Stimulated activated CD4-positive, alpha-beta T cell treated with anti-CD3 and anti-CD28 coated beads, Interleukin-15, amount 100 ng/mL, for 48 hours (primary cell): Measurements from ENCODE around the gene EXPH5.

Experiments
- DNase-seq, 2 donors: peaks; one replicate each; pipeline ENCODE4 v3.0.0-alpha.2; 2020; ENCODE audit warnings: low read depth in 2 of 2

The EXPH5 gene

DNA sequence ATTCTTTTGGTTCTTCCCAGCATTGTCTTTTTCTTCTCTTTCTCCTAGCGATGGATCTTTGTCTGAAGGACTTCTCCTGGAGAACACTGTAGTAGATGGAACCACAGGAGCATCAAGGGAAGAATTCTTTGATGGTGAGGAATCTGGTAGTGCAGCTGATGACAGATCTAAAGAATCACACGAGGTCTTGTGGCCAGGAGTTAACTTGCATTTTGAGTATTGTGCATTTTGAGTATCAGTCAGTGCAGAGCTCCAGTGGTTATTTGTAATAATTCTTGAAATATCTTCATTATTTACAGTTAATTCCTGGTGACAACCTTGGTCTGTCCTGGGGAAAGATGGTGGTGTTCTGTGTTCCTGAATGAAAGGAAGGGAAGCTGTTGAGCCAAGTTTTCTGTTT is 80.9 kb downstream of the EXPH5 start:
- DNase-seq, result no peak

DNA sequence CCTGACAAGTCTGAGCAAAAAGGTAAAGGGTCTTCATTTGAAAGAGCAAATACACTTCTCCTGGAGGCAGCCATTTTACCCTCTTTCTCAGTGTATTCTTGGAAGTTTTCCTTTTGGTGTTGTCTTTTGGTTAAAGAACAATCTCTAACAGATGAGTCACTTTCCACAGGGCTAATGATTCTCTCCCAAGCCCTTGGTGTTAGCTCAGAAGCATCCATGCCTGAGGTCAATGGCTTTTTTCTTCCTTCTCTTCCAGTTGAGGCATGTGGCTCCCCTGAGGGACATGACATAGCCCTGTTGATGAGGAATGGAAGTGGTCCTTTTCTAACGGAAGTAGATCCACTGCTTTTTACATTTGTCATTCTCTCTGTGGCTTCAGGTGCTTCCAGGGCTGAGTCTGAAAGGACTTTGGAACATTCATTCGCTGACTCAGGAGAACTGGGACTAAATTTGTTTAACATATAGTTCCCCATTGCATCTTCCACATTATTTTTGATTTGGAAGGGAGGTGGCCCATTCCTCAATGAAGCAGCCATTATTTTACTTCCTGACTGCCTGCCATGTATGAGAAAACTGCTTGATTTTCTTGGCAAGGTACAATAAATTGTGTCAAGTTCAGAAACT is 81.6 kb downstream of the EXPH5 start:
- DNase-seq, result no peak

DNA sequence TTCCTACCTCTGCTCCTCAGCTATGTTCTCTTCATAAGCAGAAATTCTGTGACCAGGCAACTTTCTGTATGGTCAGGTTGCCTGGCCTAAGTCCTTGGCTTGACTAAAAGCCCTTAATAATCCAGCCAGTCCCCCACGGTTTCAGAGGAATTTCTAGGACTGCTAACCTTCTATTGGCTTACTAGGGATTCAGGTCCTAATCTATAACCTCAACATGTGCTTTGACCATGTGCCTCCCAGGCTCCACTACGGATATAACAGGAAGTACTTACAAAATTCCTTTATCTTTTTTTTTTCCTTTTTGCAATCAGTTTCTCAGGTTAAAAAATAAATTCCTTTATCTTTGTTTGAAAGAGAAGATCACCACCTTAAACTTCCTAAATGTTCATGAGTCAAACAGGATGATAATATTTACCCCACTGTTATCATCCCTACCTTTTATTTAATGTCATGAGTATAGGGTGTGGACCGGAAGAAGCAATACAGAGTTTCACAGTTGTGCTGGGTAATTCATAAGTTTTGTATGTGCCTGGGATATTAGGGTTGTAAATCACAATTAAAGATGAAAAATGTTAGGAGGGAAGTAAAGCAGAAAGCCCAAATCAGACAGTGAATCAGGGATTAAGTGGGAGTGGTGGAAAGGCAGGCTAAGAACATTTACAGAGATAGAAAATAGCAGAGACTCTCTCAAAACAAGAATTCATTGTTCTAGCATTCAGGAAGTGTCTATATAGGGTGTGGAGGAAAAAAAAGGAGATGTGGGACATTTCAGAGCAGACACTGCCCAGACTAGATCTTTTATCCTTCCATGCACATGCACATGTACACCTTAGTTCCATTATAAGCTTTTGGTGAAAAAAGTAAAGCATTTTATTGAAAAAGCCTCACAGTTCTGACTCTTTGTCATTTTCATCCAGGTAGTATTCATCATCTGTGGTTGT is 84.6 kb downstream of the EXPH5 start:
- no peak for DNase-seq

DNA sequence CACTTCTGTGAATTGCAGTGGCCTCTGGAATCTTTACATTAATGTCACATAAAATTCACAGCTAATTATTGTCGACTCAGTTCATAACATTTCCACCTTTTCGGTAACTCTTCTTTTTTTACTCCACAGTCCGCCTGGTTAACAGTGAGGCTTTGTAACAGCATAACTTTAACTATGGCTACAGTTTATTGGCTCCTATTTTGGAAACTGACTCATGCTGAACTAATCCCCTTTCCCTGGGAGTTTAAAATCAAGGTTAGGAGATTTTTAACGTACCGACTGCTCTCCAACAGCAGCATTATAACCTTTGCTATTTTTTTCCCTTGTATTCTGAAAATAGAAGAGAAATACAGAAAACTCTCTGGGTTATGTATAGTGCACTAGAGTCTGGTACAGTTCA is 92.2 kb downstream of the EXPH5 start:
- no peak for DNase-seq

DNA sequence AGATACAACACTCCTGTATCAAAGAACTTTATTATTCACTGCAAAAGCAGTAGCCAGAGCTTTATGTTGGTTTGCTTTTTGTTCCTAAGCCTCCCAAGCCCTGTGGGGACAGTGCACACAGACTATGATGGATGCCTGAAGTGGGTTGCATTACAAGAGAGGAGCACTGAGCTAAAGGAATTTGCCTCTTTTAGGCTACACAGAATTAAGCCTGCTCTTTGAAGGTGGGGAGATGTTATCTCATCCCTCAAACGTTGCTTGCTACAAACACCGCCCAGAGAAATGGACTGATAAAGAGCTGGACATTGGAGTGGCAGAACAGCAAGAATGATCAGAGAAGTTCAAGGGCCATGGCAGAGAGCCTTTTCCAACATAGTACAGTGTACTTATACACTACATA is 92.8 kb downstream of the EXPH5 start:
- DNase-seq, result no peak

DNA sequence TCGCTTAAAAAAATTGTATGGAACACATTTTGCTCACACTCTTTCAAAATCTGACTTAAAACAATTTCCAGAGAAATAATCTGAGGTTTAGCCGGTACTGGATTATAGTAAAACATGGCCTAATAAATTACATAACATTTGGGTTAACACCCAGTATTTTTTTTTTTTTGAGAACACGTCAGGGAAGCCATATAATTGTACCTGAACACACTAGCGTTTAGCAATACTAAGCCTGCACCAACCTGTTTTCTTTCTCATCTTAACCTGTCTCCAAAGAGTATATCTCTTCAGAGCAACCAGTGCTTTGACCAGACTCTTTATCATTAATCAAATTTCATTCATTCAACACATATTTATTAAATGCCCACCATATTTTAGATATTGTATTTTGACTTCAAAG is 93.4 kb downstream of the EXPH5 start:
- no peak for DNase-seq

DNA sequence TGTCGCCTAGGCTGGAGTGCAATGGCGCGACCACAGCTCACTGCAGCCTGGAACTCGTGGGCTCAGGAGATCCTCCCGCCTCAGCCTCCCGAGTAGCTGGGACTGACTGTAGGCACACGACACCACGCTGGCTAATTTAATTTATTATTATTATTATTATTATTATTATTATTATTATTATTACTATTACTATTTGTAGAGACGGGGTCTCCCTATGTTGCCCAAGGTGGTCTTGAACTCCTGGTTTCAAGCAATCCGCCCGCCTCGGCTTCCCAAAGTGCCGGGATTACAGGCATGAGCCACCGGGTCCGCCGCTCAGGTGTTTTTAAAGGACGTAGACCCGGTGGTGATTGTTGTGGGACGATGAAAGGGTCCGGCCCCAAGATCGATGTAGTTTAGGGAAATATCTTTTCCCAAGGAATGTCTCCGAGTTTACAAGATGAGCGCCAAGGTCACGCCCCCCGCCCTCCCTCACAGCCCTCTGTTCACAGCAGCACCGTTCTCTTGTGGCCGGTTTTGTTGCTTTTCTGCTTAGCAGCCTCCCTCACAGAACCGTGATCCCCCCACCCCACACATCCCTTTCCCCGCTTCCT is 94.7 kb downstream of the EXPH5 start:
- DNase-seq, result no peak

DNA sequence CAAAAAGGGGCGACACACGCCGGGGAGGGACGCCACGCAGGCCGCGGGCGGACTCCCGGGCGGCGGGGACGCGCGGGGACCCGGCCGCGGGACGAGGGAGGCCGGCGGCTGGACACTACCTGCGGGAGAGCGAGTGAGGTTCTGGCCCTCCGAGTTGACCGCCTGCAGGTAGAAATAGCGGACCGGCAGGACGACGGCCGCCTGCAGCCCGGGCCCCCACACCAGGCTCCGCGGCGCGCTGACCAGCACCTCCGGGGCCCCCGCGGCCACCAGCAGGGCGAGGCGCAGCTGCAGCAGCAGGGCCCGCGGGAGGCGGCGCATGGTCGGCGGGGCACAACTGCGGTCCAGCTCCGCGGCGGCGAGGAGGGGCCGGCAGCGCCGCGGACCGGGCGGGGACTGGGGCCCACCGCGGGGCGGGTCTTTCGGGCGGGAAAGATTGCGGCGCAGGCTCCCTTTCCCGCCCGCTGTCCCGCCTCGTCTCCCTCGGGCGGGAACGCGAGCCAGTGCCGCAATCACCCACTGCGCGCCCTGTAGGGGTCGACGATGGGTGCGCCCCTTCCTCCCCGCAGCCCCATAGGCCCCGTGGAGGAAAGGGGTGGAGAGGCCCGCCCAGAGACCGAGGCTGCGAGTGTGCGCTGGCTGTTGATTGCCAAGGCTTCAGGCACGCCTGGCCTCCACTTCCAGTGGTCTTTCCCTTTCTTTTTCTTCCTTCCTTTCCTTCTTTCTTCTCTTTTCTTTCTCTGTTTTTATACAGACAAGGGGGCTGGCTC is 95.3 kb downstream of the EXPH5 start, which contains the start of gene POGLUT3:
POGLUT3 (minus strand) TSS at position 339 of the 770 bp plus-strand sequence; CDS start at position 321, 18 bp downstream.
- peak; percentile 7 to 15 for DNase-seq

DNA sequence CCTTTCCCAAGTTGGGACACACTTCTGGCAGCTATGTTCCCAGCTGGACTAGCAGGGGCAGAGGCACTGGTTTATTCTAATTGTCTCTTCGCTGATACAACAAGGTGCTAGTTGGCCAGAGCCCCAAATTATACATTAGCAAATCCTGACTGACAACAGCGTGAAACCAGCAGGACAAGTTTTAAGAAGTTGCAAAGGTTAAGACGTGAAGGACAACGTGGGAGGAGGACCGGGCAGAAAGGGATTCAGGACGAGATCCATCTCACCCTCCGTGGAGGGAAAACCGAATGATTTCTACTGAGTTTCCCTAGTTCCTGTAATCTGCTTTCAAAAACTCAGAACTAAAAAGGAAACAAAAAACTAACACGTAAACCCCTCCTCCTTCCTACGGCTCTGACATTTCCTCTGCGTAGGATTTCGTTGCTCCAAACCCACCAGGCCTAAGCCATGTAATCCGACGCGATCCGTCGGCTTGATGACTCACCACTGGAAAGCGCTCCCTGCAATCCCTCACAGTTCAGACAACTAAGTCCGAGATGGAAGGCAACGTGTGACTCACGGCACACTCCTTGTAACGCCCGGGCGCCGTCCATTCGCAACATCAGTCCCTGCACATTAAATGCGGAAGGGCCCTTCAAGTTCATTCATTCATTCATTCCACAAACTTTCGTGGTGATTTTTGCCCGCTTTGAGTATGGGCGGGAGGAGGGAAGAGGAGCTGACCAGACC is 96.1 kb downstream of the EXPH5 start:
- DNase-seq, result peak; percentile 56 to 65

DNA sequence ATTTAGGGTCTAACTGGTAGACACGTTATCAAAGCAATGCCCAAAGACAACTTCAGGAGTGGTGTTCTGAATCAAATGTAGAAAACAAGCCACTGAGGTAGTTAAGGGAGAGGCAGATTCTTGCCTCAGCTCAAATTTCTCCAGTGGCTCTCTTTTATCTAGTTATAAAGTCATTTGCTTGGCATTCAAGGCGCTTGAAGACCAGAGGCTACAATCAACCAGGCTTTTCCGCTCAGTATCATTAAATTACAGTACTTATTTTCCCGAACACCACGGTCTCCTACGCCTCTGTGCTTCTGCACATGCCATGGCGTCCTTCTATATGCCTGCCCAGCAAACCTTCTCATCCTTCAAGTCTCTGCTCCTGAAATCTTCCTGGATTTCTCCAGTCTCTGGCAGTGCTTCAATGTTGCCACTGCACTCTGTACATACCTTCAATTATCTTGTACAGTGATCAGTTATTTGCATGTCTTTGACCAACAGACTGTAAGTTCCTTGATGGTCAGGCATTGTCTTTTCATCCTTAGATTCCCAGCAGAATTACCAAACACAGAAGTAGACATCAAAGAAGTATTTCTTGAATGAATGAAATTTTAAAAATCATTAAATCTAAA is 96.8 kb downstream of the EXPH5 start:
- DNase-seq, result no peak

DNA sequence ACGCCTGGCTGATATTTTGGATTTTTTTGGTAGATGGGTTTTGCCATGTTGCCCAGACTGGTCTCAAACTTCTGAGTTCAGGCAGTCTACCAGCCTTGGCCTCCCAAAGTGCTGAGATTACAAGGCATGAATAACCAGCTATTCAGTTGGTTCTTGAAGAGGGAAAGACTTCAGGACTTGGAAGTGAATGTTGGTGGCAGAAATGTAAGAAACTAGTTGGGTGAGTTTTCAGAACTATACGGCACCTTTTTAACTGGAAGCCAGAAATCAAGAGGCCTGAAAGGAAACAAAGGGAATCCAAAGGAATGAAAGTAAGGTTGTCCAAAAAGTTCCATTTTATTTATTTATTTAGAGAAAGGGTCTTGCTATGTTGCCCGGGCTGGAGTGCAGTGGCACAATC is 98.2 kb downstream of the EXPH5 start:
- no peak for DNase-seq

DNA sequence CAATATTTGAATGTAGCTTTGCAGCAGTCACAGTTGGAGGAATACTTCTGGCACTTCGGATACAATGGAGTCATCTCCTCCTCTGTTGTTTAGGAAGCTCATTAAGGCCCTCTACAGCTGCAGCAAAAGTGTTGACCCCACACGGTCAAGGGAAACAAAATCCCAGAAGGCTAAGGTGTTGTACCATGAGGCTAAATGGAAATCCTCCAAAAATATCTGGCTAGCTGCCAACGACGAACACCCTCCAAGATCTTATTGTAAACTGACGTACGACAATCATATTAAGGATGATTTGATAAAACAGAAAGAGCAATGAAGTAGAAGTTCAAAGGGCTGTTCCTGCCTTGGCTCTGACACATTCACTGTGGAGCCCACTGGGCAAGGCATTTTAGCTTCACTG is 99.4 kb downstream of the EXPH5 start:
- no peak for DNase-seq

DNA sequence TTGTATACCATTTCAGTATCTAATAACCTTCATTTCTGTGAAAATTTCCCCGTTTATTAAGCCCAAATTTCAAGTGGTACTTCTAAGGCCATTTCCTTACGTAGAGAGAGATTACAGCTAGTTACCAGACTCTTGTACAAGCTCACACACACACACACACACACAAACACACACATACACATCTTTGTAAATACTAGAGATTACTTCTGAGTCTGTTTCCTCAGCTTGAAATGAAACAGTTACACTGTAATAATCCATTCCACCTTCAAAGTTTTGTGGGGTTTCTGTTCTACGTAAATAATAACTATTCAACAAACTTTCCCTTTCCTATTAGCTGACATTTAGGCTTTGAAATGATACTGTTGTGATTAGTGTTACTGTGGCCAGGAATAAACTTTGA is 101.6 kb downstream of the EXPH5 start:
- DNase-seq, result no peak

DNA sequence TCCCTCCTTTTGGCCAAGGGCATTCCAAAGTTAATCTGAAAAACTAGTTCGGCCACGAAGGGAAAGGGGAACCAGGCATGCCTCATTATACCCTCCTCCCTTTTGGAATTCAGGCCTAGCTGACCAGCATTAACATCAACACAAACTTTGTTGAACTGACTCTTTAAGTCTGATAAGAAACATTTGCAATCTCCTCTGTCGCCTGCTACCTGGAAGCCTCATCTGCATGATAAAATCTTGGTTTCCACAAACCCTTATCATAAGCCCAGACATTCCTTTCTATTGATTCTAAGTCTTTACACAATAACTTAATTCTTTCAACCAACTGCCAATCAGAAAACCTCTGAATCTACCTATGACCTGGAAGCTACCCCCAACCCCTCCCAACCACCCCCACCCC is 106.7 kb downstream of the EXPH5 start:
- DNase-seq, result no peak

DNA sequence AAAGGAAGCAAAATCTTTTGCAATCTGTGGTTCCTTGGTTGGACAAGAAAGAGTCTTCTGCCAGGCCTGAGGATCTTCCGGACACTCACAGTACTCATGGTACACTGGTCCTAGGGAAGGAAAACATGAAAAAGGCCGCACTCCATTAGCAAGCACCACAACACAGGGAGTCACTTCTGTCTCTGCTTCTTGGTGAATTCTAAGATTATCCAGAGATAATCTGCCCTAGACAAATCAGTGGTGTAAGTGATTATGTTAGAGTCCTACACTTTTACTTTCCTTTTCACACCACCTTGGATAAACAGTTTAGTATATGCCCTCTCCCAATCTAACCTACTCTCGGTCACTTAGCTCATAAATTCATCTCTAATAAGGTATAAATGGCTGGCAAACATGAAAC is 107.2 kb downstream of the EXPH5 start:
- no peak for DNase-seq

DNA sequence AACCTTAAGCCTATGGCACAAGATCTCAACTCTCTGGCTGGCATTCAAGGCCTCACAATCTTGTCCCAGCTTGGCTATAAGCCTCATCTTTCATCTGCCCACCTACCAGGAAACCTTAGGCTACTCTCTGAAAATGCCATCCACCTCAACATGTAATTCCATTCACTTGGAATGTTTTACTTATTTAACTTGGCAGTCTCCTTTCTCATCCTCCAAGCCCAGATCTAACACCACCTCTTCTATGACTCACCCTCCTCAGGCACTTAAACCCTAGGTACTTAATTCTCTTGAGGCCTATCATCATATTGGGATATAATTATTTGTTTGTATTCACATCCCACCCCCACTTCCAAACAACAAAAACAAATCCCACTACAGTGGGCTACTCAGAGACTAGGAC is 110.4 kb downstream of the EXPH5 start:
- no peak for DNase-seq

DNA sequence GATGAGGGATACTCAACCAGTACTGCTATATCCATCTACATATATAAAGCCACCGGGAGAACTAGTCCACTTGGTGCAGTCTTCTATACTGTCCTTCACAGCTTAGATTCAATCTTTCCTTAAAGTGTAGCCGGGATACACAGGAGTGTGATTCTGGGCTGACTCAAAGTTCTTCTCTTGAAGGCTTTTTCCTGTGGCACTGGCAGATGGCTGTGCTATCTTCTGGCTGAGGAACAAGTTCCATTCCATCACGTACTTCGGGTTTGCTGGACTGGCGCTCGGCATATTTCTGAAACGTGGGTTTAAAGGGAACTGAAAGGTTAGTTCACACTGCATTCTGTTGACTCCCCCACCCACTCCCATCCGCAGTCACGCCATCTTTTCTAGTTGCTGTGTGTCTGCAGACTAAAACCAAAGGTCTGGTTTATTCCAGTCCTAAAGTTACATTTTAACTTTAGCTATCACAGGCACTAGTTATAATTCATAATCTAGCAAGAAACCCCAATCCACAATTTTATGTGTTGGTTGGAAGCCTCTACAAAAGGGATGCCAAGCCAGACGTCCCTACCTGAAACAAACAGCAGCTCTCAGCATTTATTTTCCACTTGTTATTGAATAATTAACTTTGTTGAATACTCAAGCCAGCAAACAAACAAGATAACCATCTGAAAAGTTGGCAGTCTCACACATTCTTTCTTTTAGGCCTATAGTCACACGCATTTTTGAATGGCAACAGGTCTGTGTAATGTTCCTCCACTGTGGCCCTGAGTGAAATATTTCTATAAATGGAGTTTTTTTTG is 118.7 kb downstream of the EXPH5 start:
- no peak for DNase-seq

DNA sequence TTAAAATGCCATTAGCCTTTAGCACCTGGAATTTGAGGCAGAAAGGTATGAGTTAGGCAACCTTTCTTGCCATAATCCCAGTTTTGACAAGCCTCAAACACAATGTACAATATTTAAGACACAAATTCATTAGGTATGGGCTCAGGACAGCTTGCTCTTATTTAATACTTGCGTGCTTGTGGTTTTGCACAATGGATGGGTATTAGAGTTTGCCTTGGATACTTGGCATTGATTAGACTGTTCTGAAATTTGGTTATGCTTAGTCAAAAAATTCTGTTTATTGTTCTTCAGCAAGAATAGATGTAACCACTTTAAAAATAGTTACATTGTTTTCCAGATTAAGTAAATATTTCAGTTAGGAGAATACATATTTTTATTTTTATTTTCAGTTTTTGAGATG is 120.9 kb downstream of the EXPH5 start:
- no peak for DNase-seq

DNA sequence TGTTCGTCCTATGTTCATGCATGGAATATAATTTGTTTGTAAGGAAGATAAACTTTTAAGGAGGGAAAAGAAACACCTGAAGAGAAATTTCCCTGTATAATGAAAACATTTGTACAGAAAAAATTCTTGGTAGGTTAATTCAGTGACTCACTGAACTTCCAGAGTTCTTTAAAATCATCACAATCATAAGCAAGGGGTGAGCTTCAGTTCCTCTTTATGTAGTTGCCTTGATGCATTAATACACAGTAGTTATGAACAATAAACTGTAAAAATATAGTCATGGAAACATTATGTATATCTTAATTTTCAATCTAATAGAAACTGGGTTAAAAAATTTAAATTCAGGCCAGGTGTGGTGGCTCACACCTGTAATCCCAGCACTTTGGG is 125.1 kb downstream of the EXPH5 start:
- DNase-seq, result no peak
